ENCODE data around the gene ACSF2. TPM values are rescaled to one million over a fixed set of nuclear protein-coding genes. Genes with fewer than 3 reads are reported as not detected.

ACSF2 gene
- total RNA-seq, 1 experiment from 2014 or later, result 17.2 TPM

DNA sequence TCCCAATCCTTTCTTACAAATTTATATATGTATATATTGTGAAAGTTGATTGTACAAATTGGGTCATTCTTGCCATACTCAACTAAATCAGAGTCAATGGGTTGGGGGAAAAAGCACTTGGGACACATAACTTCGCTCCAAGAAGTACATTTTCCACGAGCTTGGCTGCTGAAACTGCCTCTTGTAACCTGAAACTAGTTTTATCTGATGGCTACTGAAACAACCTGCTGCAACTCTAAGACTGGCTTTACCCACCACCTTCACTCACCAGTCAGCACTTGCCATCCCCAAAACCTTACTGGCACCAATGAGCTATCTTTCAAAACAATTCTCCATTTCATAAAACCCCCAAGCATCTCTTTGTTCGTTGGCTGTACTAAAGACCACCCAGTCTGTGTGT, 67.7 kb downstream of the ACSF2 start:
- TF ChIP-seq SIN3A (IDR thresholded peaks at IDR 0.05; ENCODE audit: borderline replicate concordance, insufficient read depth, low read depth, low read length) (no peak), POLR2AphosphoS5 (IDR thresholded peaks at IDR 0.05; ENCODE audit: low read depth, low read length) (no peak), TCF7L2 (IDR thresholded peaks at IDR 0.05; ENCODE audit: low read depth, low read length) (no peak)
- TF ChIP-seq, protein P1, sequence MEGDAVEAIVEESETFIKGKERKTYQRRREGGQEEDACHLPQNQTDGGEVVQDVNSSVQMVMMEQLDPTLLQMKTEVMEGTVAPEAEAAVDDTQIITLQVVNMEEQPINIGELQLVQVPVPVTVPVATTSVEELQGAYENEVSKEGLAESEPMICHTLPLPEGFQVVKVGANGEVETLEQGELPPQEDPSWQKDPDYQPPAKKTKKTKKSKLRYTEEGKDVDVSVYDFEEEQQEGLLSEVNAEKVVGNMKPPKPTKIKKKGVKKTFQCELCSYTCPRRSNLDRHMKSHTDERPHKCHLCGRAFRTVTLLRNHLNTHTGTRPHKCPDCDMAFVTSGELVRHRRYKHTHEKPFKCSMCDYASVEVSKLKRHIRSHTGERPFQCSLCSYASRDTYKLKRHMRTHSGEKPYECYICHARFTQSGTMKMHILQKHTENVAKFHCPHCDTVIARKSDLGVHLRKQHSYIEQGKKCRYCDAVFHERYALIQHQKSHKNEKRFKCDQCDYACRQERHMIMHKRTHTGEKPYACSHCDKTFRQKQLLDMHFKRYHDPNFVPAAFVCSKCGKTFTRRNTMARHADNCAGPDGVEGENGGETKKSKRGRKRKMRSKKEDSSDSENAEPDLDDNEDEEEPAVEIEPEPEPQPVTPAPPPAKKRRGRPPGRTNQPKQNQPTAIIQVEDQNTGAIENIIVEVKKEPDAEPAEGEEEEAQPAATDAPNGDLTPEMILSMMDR (IDR thresholded peaks at IDR 0.05), result no peak
- TF ChIP-seq, protein P2, sequence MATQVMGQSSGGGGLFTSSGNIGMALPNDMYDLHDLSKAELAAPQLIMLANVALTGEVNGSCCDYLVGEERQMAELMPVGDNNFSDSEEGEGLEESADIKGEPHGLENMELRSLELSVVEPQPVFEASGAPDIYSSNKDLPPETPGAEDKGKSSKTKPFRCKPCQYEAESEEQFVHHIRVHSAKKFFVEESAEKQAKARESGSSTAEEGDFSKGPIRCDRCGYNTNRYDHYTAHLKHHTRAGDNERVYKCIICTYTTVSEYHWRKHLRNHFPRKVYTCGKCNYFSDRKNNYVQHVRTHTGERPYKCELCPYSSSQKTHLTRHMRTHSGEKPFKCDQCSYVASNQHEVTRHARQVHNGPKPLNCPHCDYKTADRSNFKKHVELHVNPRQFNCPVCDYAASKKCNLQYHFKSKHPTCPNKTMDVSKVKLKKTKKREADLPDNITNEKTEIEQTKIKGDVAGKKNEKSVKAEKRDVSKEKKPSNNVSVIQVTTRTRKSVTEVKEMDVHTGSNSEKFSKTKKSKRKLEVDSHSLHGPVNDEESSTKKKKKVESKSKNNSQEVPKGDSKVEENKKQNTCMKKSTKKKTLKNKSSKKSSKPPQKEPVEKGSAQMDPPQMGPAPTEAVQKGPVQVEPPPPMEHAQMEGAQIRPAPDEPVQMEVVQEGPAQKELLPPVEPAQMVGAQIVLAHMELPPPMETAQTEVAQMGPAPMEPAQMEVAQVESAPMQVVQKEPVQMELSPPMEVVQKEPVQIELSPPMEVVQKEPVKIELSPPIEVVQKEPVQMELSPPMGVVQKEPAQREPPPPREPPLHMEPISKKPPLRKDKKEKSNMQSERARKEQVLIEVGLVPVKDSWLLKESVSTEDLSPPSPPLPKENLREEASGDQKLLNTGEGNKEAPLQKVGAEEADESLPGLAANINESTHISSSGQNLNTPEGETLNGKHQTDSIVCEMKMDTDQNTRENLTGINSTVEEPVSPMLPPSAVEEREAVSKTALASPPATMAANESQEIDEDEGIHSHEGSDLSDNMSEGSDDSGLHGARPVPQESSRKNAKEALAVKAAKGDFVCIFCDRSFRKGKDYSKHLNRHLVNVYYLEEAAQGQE (IDR thresholded peaks at IDR 0.05; ENCODE audit: insufficient read depth in 1 of 2, low read depth in 2 of 2, low read length in 1 of 2), result no peak
- H3K4me3 ChIP-seq (ENCODE audit: low read depth in 2 of 2, low read length in 2 of 2), result no peak overlapping the region
- intact Hi-C loops (cut with micrococcal nuclease; ENCODE audit: unreplicated experiment) (no loop called here), in situ Hi-C loops (cut with HindIII; ENCODE audit: low pct_unique_long_range_greater_than_20kb, low sequenced_read_pairs) (no loop called here)
- H3K27me3 ChIP-seq (ENCODE audit: control insufficient read depth, insufficient read depth, low read length), result no peaks in the 10 kb centered on the region
- BruUV-seq (replicated peaks), result no TSS peak
- no peaks in the 10 kb centered on the region for H3K9me3 ChIP-seq (ENCODE audit: control insufficient read depth, insufficient read depth, low read depth, low read length)
- ChIA-PET CTCF (no interaction called here), POLR2A (no interaction called here)
- DNase-seq (ENCODE audit: low read depth, low spot score) (no peak), ATAC-seq (no peak)
- H3K4me1 ChIP-seq (ENCODE audit: control insufficient read depth, insufficient read depth, low read length), result no peaks in the 10 kb centered on the region
- H3K36me3 ChIP-seq (ENCODE audit: control insufficient read depth, insufficient read depth, low read length), result no peaks in the 10 kb centered on the region
- H3K27ac ChIP-seq (ENCODE audit: low read length), result no peak overlapping the region

DNA sequence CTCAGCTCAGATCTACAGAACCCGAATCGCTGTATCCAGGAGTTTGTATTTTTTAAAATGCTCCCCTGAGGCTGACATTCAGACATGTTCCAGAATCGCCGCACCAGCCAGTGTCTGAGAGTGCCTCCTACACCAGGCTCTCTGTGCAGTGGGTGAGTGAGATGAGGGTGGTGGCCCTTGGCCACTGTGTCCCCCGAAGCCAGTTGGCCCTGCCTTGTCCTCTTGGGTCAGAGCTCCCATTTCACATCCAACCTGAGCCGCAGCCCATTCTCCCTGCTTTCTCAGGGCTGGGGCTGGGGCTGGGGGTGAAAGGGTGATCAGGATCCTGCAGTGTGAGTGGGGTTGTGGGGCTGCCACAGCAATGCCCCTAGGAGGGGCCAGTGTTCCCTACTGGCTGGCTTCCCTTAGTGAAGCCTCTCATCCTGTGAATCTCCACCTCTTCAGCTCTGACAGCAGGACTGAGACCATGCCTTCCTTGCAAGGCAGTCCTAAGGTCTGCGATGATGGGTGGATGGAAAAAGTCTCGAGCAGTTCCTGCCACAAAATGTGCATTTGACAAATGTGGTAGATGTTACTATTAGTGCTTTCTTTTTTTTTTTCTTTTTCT, 69.3 kb downstream of the ACSF2 start:
- Histone ChIP-seq H3K4me1 (ENCODE audit: control insufficient read depth, insufficient read depth, low read length) (no peaks in the 10 kb centered on the region), H3K27ac (ENCODE audit: low read length) (no peak overlapping the region), H3K4me3 (ENCODE audit: low read depth in 2 of 2, low read length in 2 of 2) (no peak overlapping the region), H3K9me3 (ENCODE audit: control insufficient read depth, insufficient read depth, low read depth, low read length) (no peaks in the 10 kb centered on the region), H3K27me3 (ENCODE audit: control insufficient read depth, insufficient read depth, low read length) (no peaks in the 10 kb centered on the region), H3K36me3 (ENCODE audit: control insufficient read depth, insufficient read depth, low read length) (no peaks in the 10 kb centered on the region)
- 0 out of 2 replicates have a peak, but pooled peaks have one; percentile 56 for ATAC-seq
- BruUV-seq (replicated peaks), result no TSS peak
- intact Hi-C loops (cut with micrococcal nuclease; ENCODE audit: unreplicated experiment) (no loop called here), in situ Hi-C loops (cut with HindIII; ENCODE audit: low pct_unique_long_range_greater_than_20kb, low sequenced_read_pairs) (no loop called here)
- no peak for TF ChIP-seq TCF7L2 (IDR thresholded peaks at IDR 0.05; ENCODE audit: low read depth, low read length)
- TF ChIP-seq POLR2AphosphoS5 (IDR thresholded peaks at IDR 0.05; ENCODE audit: low read depth, low read length), result no peak
- TF ChIP-seq, protein P1 (IDR thresholded peaks at IDR 0.05), result no peak
- TF ChIP-seq, protein P2 (IDR thresholded peaks at IDR 0.05; ENCODE audit: insufficient read depth in 1 of 2, low read depth in 2 of 2, low read length in 1 of 2), result no peak
- TF ChIP-seq SIN3A (IDR thresholded peaks at IDR 0.05; ENCODE audit: borderline replicate concordance, insufficient read depth, low read depth, low read length), result no peak
- ChIA-PET POLR2A (interaction anchor here (0.7 kb wide), 2 partner anchors 8 to 342 kb away, joined by 4 to 9 read pairs; no protein-coding TSS in a partner anchor), CTCF (interaction anchor here (0.6 kb wide), 1 partner anchor 12 kb away, joined by 11 read pairs; no protein-coding TSS in a partner anchor)
- DNase-seq (ENCODE audit: low read depth, low spot score), result no peak

Measured in Panc1 (cell line).